Testis (tissue), 2 donors: ENCODE results near the gene SLC17A6.

Experiments
- POLR2A ChIP-seq: fragments of 450-650 bp; IDR thresholded peaks from one replicate; pipeline ENCODE4 v1.6.1; 2017; ENCODE audit warnings: antibody characterized with exemption, mild to moderate bottlenecking, moderate library complexity
- TF ChIP-seq, protein P1 (sequence below), 3 experiments: fragments of 450-650 bp in 2 of 3; fragments of 200-600 bp in 1 of 3; sonication (generic) in 1 of 3; IDR thresholded peaks; one replicate each; pipeline ENCODE4 v1.5.1; 2016 to 2019; ENCODE audit warnings: antibody characterized with exemption in 3 of 3, mild to moderate bottlenecking in 2 of 3, moderate library complexity in 1 of 3

DNA sequence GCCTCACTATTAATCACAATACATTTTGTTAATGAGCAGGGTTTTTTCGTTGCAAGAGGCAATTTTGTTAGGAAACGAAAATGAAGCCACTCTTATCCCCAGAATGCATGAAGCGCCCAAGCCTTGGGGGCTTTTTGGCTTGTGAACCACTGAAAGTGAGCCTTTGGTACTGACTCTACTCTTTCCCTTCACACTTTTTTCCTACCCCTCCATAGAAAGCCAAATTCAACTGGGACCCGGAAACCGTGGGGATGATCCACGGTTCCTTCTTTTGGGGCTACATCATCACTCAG is 4.8 kb downstream of the SLC17A6 start:
- TF ChIP-seq, protein P1, sequence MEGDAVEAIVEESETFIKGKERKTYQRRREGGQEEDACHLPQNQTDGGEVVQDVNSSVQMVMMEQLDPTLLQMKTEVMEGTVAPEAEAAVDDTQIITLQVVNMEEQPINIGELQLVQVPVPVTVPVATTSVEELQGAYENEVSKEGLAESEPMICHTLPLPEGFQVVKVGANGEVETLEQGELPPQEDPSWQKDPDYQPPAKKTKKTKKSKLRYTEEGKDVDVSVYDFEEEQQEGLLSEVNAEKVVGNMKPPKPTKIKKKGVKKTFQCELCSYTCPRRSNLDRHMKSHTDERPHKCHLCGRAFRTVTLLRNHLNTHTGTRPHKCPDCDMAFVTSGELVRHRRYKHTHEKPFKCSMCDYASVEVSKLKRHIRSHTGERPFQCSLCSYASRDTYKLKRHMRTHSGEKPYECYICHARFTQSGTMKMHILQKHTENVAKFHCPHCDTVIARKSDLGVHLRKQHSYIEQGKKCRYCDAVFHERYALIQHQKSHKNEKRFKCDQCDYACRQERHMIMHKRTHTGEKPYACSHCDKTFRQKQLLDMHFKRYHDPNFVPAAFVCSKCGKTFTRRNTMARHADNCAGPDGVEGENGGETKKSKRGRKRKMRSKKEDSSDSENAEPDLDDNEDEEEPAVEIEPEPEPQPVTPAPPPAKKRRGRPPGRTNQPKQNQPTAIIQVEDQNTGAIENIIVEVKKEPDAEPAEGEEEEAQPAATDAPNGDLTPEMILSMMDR (IDR thresholded peaks at IDR 0.05): no peak
- TF ChIP-seq POLR2A: no peak
